SK-N-MC (cell line): Measurements from ENCODE around the gene EFNA4.

Source experiments
- EZH2 ChIP-seq: fragments of 200-600 bp; sonication (generic); IDR thresholded peaks from one replicate; pipeline ENCODE4 v1.6.1; 2017; ENCODE audit warnings: antibody characterized with exemption
- FOXP2 ChIP-seq: optimal IDR thresholded peaks from 2 replicates; pipeline ENCODE3; 2011; ENCODE audit warnings: mild to moderate bottlenecking, moderate library complexity; ENCODE audit not compliant: insufficient read depth; ENCODE audit errors: extremely low read length, control extremely low read depth
- POLR2AphosphoS5 ChIP-seq: IDR thresholded peaks from 2 replicates; pipeline ENCODE4 v1.6.1; 2012; ENCODE audit warnings: mild to moderate bottlenecking, low read depth, low read length, borderline replicate concordance

DNA sequence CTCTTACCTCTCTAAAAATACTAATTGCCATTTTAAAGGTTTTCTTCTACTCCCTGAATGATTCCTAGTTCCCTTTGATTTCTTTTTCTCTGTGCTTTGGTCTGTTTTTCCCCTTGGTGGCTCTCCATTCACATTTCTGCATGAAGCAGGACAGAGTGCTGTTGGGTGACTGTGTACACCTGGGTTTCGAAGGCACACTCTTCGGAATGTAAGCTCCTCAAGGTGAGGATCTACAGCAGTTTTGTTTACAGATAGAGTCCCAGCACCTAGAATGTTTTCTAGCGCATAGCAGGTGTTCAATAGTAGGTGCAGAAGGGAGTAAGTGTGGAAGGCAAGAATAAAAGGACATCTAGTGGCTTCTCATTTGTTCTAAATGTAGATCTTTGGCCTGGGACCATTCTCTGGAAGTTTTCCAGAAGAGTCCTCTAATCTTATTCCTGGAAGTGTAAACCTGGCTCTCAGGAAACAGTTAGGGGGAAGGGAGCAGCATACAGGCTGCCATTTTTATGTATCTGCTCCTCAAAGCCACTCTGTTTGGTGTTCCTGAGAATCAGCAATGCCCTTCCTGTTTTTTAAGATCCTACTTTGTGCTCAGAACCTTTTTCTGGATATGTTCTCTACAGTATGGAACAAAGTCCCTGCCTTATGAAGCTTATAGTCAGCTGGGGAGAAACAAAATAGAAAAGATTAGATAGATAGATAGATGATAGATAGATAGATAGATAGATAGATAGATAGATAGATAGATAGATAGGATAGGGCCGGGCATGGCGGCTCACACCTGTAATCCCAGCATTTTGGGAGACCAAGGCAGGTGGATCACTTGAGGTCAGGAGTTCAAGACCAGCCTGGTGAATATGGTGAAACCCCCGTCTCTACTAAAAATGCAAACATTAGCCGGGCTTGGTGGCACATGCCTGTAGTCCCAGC is 41.3 kb downstream of the EFNA4 start:
- TF ChIP-seq POLR2AphosphoS5: no peak
- TF ChIP-seq EZH2: no peak
- no peak for TF ChIP-seq FOXP2
